ENCODE results near the gene AGK.

The AGK gene

DNA sequence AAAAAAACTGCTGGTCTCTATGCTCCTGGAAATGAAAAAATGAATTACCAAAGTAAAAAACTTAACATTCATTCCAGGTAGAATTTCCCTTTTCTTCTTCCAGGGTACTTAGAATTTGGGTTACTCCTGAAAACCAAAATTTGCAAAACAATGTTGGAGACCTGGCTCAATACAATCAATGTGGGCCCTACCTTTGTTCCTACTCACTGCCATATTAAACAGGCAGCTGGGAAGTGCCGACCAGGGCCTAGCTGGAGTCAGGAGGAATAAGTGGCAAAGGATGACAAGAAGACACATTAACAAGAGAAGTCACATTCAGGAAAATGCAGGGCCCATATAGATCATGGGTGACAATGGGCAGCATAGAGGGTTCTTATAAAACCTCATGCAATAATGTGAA, 6.4 kb upstream of the AGK start:
- TF ChIP-seq SPI1 (IDR thresholded peaks at IDR 0.05; ENCODE audit: borderline replicate concordance, low read depth) (no peak), GABPA (IDR thresholded peaks at IDR 0.05; ENCODE audit: low read depth) (no peak)
- TF ChIP-seq, protein P1, sequence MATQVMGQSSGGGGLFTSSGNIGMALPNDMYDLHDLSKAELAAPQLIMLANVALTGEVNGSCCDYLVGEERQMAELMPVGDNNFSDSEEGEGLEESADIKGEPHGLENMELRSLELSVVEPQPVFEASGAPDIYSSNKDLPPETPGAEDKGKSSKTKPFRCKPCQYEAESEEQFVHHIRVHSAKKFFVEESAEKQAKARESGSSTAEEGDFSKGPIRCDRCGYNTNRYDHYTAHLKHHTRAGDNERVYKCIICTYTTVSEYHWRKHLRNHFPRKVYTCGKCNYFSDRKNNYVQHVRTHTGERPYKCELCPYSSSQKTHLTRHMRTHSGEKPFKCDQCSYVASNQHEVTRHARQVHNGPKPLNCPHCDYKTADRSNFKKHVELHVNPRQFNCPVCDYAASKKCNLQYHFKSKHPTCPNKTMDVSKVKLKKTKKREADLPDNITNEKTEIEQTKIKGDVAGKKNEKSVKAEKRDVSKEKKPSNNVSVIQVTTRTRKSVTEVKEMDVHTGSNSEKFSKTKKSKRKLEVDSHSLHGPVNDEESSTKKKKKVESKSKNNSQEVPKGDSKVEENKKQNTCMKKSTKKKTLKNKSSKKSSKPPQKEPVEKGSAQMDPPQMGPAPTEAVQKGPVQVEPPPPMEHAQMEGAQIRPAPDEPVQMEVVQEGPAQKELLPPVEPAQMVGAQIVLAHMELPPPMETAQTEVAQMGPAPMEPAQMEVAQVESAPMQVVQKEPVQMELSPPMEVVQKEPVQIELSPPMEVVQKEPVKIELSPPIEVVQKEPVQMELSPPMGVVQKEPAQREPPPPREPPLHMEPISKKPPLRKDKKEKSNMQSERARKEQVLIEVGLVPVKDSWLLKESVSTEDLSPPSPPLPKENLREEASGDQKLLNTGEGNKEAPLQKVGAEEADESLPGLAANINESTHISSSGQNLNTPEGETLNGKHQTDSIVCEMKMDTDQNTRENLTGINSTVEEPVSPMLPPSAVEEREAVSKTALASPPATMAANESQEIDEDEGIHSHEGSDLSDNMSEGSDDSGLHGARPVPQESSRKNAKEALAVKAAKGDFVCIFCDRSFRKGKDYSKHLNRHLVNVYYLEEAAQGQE (IDR thresholded peaks at IDR 0.05; ENCODE audit: insufficient replicate concordance, low read depth) = no peak
- TF ChIP-seq, protein P2, sequence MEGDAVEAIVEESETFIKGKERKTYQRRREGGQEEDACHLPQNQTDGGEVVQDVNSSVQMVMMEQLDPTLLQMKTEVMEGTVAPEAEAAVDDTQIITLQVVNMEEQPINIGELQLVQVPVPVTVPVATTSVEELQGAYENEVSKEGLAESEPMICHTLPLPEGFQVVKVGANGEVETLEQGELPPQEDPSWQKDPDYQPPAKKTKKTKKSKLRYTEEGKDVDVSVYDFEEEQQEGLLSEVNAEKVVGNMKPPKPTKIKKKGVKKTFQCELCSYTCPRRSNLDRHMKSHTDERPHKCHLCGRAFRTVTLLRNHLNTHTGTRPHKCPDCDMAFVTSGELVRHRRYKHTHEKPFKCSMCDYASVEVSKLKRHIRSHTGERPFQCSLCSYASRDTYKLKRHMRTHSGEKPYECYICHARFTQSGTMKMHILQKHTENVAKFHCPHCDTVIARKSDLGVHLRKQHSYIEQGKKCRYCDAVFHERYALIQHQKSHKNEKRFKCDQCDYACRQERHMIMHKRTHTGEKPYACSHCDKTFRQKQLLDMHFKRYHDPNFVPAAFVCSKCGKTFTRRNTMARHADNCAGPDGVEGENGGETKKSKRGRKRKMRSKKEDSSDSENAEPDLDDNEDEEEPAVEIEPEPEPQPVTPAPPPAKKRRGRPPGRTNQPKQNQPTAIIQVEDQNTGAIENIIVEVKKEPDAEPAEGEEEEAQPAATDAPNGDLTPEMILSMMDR (IDR thresholded peaks at IDR 0.05; ENCODE audit: insufficient read depth, low read length) = no peak
- Histone ChIP-seq H3K27me3 (ENCODE audit: insufficient read depth, poor library complexity, severe bottlenecking) (peaks cover 6% of the 10 kb centered on the region), H3K27ac (replicated peaks) (no peak overlapping the region), H3K4me3 (replicated peaks; ENCODE audit: insufficient read depth, low read length) (no peak overlapping the region)
- no peak for DNase-seq (ENCODE audit: low read depth in 1 of 2, low spot score in 1 of 2)

DNA sequence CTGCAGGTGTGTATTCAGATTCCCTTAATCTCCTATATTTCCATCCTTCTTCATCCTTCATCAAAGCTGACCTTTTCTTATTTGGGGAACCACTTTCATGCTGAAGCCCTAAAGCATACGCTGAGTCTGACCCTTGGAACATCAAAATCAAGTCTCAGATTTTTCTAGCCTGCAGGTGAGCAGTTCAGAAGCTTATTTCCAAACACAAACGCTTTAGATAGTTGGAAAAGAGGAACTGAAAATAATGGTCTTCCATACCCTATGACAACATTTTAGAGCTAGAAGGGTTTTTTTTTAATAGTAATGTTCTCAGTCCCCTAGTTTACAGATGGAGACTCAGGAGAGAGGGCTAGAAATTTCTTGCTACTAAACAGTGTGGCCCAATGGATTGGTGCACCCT, 1.6 kb upstream of the AGK start:
- DNase-seq (ENCODE audit: low read depth in 1 of 2, low spot score in 1 of 2) = no peak
- Histone ChIP-seq H3K4me3 (replicated peaks; ENCODE audit: insufficient read depth, low read length) (no peak overlapping the region), H3K27me3 (ENCODE audit: insufficient read depth, poor library complexity, severe bottlenecking) (no peaks in the 10 kb centered on the region), H3K27ac (replicated peaks) (no peak overlapping the region)
- TF ChIP-seq, protein P1 (IDR thresholded peaks at IDR 0.05; ENCODE audit: insufficient replicate concordance, low read depth) = no peak
- no peak for TF ChIP-seq GABPA (IDR thresholded peaks at IDR 0.05; ENCODE audit: low read depth)
- TF ChIP-seq, protein P2 (IDR thresholded peaks at IDR 0.05; ENCODE audit: insufficient read depth, low read length) = no peak
- TF ChIP-seq SPI1 (IDR thresholded peaks at IDR 0.05; ENCODE audit: borderline replicate concordance, low read depth) = peak; percentile 60
- no peak for TF ChIP-seq POLR2AphosphoS5 (IDR thresholded peaks at IDR 0.05; ENCODE audit: low read depth)

DNA sequence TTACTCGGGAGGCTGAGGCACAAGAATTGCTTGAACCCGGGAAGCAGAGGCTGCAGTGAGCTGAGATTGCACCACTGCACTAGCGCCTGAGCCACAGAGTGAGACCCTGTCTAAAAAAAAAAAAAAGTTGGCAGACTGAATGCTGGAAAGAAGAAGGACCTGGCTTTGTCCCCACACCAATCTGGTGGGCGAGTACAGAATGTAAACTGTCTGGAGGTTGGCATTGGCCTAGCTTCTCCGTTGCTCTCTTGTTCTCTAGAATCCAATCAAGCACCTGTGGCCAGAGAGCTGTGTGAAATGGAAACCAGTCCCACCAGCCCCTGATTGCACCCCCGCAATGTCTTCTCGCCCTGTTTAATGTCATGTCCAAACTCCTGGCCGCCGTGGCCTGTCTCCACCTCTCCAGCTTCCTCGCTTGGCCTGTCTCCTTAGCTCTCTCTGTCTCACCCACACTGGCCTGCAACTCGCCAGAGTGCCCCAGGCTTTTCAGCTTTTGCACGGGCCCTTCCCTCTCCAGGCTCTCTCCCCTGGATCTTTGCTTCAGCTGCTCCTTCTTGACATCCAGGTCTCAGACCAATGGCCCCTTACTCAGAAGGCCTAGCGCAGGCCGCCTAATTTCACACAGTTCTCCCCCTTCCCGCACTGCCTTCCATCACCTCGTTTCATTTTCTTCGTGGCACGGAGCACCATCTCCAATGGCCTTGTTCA, 670 bp upstream of the AGK start:
- Histone ChIP-seq H3K4me3 (replicated peaks; ENCODE audit: insufficient read depth, low read length) (peak overlapping the region; percentile 90), H3K27me3 (ENCODE audit: insufficient read depth, poor library complexity, severe bottlenecking) (no peaks in the 10 kb centered on the region), H3K27ac (replicated peaks) (no peak overlapping the region)
- DNase-seq (ENCODE audit: low read depth in 1 of 2, low spot score in 1 of 2) = no peak
- no peak for TF ChIP-seq GABPA (IDR thresholded peaks at IDR 0.05; ENCODE audit: low read depth)
- TF ChIP-seq, protein P2 (IDR thresholded peaks at IDR 0.05; ENCODE audit: insufficient read depth, low read length) = no peak
- no peak for TF ChIP-seq SPI1 (IDR thresholded peaks at IDR 0.05; ENCODE audit: borderline replicate concordance, low read depth)
- no peak for TF ChIP-seq POLR2AphosphoS5 (IDR thresholded peaks at IDR 0.05; ENCODE audit: low read depth)
- TF ChIP-seq, protein P1 (IDR thresholded peaks at IDR 0.05; ENCODE audit: insufficient replicate concordance, low read depth) = no peak

Measured in HL-60 (cell line).